CD4-positive, alpha-beta T cell treated with Interleukin-15 for 1 hour (primary cell): Measurements from ENCODE around the gene ZNF687.
A peak's percentile ranks its signal among the peaks of the same experiment; 100 is the strongest.

ENCODE experiments used
- DNase-seq: peaks from one replicate; pipeline ENCODE4 v3.0.0-alpha.2; 2020

Gene ZNF687, protein sequence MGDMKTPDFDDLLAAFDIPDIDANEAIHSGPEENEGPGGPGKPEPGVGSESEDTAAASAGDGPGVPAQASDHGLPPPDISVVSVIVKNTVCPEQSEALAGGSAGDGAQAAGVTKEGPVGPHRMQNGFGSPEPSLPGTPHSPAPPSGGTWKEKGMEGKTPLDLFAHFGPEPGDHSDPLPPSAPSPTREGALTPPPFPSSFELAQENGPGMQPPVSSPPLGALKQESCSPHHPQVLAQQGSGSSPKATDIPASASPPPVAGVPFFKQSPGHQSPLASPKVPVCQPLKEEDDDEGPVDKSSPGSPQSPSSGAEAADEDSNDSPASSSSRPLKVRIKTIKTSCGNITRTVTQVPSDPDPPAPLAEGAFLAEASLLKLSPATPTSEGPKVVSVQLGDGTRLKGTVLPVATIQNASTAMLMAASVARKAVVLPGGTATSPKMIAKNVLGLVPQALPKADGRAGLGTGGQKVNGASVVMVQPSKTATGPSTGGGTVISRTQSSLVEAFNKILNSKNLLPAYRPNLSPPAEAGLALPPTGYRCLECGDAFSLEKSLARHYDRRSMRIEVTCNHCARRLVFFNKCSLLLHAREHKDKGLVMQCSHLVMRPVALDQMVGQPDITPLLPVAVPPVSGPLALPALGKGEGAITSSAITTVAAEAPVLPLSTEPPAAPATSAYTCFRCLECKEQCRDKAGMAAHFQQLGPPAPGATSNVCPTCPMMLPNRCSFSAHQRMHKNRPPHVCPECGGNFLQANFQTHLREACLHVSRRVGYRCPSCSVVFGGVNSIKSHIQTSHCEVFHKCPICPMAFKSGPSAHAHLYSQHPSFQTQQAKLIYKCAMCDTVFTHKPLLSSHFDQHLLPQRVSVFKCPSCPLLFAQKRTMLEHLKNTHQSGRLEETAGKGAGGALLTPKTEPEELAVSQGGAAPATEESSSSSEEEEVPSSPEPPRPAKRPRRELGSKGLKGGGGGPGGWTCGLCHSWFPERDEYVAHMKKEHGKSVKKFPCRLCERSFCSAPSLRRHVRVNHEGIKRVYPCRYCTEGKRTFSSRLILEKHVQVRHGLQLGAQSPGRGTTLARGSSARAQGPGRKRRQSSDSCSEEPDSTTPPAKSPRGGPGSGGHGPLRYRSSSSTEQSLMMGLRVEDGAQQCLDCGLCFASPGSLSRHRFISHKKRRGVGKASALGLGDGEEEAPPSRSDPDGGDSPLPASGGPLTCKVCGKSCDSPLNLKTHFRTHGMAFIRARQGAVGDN

DNA sequence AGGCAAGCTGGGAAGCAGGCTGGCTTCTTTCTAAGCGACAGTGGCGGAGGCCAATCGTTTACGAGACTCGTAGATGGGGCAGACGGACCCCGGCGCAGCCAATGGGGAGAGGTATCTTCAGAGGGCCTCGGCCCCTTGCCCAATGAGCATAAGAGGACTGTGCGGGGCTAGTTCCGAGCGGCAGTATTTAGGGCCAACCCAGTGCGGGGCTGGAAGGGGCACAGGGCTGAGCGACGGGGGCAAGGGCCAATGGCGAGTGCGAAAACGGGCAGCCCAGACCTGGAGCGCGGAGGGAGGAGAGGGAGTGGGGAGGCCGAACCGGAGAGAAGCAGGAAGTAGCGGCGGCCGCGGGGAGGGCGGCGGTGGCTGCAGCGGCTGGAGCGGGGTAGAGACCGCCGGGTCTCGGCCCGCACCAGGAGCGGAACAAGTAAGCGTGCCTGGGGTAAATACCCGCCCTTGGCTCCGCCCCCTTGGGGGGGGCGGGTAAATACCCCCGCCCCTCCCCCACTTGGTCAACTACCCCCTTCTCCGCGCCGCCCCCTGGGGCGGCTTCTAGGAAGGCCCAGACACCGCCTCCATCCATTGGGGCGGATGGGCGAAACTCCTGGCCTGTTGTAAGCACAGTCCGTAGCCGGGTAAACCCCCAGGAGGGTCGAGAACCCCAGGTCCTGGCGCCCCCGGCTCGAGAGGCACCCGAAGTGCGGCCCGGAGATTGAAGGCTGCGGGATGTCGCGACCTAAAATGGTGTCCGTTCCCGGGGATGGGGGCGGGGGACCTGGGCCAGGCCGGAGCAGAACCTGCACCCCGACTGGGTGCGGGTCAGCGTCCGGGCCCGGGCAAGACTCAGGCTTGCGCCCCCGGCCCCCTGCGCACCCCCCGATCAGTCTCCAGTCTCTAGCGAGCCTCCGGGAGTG lies at the start of gene ZNF687:
ZNF687 (plus strand) TSS at position 331 of the 914 bp plus-strand sequence. CDS start 3,993 bp downstream, outside the sequence.
- peak; percentile 100 for DNase-seq

DNA sequence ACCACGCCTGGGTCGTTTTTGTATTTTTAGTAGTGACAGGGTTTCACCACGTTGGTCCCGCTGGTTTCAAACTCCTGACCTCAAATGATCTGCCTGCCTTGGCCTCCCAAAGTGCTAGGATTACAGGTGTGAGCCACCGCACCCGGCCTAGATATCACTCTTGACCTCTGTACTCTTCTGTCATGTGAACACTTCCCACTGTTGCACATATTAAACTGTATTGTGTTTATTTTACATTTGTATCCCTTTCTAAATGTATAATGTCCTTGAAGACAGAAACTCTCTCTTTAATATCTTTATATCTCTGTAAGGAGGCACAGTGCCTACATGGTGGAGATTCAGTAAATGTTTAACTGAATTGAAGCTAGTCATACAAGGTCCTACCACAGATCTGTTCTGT lies 46.9 kb upstream of the ZNF687 start:
- DNase-seq: no peak

DNA sequence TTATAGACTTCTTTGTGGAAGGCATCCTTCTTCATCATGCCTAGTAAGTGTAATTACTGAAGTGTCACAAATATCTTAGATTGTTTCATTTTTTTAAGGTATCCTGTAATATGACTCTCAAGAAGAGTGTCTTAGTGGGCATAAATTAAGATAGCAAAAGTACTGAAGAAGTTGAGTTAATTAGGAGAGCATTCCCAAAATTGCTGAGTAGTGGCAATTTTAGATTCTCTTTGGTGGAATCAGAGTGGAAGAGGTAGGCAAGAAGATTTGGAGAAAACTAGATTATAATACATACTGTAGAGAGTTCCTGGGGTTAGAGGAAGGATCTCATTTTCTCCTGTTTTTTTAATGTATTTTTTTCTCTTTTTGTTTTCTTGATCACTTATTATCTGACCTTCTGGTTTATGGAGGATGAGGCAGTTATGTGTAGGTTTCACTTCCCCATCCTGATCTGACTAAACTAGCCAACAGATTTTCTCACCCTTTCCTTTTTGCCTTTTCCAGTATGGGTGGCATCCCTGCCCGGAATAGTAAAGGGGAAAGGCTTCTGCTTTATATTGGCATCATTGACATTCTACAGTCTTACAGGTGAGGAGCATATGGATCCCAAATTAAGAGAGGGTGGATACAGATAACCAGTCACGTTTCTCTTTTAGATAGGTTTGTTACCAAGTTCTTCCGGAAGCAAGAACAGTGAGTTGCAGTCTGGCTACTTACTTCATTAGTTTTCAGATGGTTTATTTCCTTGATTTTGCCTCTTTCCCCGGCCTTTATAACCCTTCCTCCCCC lies 44.2 kb upstream of the ZNF687 start:
- DNase-seq: no peak

DNA sequence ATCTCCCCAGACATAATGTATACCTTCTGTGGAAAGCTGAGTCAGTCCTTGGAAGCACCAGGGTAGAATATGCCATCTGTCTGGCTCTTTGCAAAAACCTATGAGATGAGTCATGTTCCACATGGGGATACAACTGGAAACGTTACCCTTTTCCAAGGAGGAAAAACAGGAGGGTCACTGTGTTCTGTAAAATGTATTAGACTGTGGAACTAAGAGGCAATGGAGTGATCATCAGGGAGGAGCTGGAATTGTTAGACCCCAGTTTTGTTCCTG lies 43.7 kb upstream of the ZNF687 start:
- no peak for DNase-seq

DNA sequence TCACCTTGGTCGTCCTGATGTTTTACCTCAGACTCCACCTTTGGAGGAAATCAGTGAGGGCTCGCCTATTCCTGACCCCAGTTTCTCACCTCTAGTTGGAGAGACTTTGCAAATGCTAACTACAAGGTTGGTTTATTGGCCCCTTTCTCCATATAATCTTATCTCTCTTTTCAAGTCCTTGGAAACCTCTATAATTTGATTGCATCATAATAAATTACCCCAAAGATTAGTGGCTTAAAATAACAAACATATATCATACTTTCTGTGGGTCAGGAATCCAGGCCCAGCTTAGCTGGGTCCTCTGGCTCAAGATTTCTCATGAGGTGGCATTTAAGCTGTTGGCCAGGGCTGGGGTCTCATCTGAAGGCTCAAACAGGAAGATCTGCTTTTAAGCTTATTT lies 39.7 kb upstream of the ZNF687 start:
- no peak for DNase-seq

DNA sequence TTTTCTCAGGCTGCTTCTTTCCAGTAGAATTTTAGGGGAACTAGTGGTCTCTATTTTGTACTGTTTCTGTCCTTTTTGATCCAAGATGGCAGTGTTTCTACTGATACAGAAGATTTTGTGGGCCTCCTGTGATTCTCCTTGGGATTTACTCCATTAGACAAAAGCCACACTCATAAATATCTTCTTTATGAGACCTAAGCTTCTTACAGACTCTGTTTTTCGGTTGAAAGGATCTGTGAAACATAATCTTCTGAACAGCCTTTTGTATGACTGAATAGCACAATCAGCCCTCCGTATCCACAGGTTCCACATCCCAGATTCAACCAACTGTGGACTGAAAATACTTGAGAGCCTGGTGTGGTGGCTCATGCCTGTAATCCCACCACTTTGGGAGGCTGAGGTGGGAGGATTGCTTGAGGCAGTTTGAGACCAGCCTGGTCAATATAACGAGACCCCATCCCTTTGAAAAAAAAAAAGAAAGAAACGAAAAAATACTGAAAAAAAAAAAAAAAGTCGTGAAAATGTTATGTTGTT lies 38.3 kb upstream of the ZNF687 start:
- DNase-seq: no peak

DNA sequence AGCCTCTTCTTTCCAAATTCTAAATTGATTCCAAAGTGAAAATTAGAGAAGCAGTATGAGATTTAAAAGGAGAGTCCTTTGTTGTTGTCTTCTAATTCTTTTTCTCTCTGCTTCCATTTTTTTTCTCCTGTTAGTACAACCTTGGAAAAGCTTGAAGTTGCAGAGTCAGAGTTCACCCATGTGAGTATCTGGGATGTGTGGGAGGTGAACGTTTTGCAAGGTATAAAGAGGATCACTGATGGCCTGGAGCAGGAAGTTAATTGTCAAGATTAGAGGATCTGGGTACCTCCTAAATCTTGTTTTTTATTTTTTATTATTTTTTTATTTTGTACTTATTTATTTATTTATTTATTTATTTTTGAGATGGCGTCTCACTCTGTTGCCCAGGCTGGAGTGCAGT lies 35.3 kb upstream of the ZNF687 start:
- no peak for DNase-seq

DNA sequence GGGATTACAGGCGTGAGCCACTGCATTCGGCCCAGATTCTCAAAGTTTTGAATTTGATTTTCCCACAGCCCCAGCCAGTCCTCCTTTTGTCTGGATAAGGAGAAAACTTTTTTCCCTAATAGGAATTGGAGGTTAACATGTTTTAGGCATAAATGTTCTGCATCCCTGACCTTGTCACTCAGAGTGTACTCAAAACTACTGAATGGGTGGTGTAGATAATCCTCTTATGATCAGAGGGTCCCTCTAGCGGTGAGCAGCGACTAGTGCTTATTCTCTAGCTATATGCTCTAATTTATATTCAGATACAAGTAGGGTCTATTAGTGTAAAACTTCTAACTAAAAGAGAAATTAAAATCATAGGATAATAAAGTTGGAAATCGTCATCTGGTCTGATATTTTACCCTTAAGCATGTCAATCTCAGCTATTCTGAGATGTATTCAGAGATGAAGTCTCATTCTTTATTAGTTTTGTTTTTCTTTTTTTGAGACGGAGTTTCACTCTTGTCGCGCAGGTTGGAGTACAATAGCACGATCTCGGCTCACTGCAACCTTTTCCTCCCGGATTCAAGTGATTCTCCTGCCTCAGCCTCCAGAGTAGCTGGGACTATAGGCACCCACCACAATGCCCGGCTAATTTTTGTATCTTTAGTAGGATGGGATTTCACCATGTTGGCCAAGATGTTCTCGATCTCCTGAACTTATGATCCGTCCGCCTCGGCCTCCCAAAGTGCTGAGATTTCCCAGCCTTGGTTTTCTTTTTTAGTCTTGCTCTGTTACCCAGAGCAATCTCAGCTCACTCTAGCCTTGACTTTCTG lies 30.2 kb upstream of the ZNF687 start:
- DNase-seq: peak; percentile 70

DNA sequence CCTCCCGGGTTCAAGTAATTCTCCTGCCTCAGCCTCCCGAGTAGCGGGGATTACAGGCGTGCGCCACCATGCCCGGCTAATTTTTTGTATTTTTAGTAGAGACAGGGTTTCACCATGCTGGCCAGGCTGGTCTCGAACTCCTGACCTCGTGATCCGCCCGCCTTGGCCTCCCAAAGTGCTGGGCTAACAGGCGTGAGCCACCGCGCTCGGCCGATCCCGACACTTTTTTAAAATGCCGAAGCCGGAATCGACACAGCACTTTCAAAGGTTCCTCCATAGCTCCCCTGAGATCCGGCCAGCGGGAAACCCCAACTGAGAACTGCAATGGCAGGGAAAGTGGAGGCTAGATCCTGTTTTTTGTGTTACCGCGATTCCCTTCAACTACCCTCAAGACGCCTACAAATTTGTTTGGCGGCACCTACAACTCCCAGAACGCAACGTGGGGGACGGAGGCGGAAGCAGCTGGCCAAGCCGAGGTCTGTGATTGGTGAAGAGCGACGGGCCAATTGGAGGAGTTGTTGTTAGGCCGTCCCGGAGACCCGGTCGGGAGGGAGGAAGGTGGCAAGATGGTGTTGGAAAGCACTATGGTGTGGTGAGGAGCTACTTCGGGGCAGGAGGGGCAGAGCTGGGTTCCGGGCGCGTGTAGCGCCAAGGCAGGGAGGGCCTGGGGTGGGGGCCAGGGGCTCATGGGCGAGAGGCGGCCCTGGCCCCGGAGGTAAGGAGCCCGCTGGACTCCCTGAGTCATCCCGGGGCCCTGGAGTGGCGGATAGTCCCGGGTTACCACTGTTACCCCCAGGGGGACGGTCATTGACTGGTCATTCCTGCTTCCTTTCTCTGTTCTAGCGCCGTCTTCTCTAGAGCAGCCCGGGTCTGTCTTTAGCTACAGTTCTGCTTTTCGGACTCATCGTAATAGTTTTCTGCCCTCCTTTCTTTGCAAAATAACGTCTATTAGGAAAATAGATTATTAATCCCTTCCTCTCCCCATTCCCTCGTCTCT lies 27.6 kb upstream of the ZNF687 start, which contains the start of gene PSMD4:
PSMD4 (plus strand) TSS at position 518 of the 997 bp plus-strand sequence; CDS start at position 567, 49 bp downstream.
- peak; percentile 96 for DNase-seq

DNA sequence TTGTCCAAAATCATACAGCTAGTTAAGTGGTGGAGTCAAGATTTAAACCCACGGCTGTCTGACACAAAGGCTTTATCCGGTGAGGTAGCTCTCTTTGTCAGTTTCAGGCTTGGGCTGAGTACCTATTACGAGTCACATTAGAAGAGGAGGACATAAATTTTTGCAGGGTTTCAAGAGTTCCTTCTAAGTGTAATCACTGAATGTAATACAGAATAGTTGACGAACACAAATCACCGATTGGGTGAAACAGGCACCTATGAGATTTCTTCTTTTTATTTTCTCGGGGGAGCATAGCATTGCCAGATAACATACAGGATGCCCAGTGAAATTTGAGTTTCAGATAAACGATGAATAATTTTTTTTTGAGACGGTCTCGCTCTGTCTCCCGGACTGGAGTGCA lies 26.7 kb upstream of the ZNF687 start:
- DNase-seq: no peak

DNA sequence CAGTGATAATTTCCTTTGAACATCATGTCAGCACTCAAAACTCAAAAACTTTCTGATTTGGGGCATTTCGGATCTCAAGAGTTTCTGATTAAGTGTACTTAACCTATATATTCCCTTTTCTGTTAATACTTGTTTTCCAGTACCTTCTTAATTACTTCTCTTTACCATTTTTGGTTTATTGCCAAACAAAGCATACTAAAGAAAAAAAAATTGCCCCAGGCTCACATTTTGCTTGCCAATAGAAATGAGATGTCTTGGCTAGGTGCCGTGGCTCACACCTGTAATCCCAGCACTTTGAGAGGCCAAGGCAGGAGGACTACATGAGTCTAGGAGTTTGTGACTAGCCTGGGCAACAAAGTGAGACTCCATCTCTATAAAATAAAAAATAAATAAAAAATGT lies 22.7 kb upstream of the ZNF687 start:
- no peak for DNase-seq

DNA sequence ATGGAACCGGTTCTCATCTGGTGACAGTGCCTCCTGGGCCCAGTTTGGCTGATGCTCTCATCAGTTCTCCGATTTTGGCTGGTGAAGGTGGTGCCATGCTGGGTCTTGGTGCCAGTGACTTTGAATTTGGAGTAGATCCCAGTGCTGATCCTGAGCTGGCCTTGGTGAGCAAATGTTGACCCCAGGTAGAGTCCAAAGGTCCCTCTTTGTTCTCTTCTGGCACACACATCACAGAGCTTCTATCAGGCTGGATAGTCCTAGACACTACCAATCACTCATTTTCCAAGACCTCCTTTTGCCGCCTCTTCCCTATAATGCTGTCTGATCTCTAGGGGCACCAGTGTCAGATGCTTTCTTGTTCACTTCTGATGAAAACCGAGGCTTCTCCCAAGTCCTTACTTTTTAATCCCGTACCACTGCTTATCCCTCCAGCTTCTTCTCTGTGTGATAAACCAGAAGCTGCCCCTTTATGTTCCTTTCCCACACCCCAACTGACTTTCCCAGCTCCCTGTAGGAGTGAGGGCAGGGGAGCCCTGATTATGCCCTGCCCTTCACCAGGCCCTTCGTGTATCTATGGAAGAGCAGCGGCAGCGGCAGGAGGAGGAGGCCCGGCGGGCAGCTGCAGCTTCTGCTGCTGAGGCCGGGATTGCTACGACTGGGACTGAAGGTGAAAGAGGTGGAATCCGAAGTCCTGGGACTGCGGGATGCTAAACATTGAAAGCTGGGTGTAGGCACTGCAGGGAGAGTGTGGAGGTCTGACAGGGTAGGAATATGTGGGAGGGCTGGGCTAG lies 16.5 kb upstream of the ZNF687 start:
- no peak for DNase-seq

DNA sequence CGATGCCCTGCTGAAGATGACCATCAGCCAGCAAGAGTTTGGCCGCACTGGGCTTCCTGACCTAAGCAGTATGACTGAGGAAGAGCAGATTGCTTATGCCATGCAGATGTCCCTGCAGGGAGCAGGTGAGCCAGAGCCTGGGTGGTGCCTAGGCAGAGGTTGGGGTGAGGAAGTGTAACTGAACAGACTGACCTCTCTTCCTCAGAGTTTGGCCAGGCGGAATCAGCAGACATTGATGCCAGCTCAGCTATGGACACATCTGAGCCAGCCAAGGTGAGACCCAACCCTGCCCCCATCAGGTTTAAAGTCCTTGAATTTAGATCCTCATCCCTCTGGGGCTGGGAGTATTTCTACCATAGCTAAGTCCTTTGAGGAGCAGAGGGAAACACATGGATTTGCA lies 15.8 kb upstream of the ZNF687 start:
- DNase-seq: no peak

DNA sequence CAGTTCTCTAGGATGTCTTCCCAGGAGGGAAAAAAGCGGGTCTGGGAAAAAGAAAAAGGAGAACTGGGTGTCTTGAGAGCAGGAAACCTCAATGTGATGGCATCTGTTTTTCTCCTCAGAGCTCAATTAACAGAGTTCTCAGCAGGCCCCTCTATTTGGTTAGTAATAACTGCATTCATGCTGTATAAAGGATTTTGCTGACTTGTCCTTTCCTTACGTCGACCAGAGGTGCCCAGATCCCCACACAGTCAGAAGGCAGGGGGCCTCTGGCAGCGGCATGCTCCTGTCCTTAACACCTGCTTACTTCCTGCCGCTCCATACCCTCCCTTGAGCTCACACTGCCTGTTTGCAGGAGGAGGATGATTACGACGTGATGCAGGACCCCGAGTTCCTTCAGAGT lies 15.3 kb upstream of the ZNF687 start:
- DNase-seq: no peak

DNA sequence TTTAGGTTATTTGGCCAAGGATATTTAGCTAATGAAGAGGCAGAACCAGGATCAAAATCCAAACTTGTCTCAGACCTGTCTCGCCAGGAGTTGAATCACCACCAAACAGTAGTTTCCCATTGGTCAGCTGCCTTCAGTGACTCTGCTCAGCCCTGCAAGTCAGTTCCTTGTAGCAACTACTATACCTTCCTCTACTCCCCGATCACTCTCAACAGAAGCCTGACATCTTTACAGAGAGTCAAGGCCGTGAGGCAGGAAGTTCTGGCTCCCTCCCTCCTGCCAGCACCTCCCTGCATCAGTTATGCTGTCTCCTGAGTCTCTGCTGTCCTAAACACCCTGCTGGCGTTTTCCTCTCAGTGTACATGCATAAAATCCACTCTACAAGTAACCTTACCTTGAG lies 14.3 kb upstream of the ZNF687 start:
- no peak for DNase-seq

DNA sequence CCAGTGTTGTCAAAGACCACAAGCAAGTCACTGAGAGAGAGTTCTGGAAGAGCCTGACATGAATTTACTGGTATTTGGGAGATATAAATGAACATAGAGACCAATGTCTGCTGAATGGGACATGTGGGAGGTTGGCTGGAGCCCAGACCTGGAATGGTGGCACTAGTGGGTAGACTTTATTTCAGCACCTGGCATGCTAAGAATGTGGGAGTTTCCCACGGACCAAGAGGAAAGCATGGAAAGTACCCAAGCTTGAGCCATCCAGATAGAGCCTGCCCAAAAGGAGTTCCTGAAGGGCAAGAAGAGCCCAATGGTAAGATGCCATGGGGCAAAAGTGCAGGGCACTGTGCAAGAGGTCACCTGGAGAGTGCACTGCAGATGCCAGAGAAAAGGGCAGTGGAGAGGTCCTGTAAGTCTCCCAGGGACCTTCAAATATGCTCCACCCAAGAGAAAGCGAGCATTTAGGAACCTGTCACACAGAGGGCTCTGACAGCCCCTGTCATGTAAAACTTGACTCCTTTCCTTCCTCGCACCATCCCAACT lies 8.1 kb upstream of the ZNF687 start:
- no peak for DNase-seq

DNA sequence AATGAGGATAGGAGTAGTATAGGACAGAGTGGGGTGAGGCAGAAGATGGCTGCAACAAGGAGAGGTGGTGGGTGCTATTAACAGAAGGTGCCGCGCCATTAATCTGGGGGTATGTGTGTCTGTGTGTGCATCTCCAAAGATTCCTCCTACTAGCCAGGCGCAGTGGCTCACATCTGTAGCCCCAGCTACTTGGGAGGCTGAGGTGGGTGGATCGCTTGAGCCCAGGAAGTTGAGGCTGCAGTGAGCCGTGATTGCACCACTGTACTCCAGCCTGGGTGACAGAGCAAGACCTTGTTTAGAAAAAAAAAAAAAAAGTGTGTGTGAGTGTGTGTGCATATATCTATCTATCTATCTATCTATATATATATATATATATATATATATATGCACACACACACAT lies 6.8 kb upstream of the ZNF687 start:
- DNase-seq: peak; percentile 42

DNA sequence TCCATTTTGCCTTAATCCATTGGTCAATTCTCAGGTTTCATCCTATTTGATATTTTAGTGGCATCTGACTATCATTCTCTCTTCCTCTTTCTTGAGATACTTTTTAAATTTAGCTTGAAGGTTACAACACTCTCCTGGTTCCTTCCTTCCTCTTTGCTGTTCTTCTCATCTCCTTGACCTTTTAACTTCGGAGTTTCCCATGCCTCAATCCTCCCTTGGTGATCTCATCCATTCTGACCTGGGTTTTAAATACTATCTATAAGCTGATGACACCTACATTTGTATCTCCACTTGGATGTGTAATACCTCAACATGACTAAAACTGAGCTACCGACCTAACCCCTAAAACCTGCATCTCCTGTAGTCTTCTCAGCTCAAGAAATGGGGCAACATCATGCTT lies 4.8 kb upstream of the ZNF687 start:
- DNase-seq: peak; percentile 50
